NCI-H2029 (cell line): ENCODE data around the gene XAGE3.
"Not testable (repeated sequence)": the region's sequence is repeated elsewhere in the genome, so short reads cannot be mapped to it uniquely, and the experiment has no call there.

Experiments
- DNase-seq: peaks from one replicate; lab custom pipeline; 2025; lab: John Stamatoyannopoulos, UW

Gene XAGE3, protein sequence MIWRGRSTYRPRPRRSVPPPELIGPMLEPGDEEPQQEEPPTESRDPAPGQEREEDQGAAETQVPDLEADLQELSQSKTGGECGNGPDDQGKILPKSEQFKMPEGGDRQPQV

DNA sequence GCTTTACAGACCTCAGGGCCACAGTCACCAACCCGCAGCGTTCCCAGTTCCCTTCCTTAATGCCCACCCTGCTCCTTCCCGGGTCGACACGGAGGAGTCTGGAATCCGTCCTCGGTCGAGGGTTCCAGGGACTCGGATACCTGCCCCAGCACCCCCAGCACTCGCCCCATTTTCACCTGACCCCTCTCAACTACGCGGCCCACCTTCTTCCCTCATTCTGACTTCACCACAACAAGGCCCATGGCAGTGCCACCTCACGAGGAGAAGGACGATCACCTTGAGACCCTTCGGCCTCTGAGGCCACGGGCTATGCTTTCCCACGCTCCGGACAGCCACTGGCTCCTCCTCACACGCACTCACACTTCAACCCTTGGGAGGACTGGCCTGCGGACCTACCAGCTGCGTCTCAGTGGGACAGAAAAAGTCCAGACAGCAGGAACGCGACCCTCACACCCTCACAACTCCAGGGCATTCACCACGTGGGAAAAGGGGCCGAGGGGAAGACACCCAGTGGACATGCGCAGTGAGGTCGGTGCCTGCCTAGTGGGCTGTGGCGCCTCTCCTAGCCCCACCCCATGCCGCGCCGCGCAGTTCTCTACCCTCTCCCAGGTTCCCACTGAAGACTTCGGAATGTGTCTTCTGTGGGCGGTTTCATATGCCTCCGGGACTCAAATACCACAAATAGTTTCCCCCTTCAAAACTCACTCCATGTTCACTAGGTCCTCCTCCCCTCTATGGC, at the start of gene XAGE3:
Gene XAGE3 (minus strand): TSS at position 474 of the 739 bp plus-strand sequence. CDS start 950 bp downstream, outside the sequence.
- DNase-seq, result no peak

DNA sequence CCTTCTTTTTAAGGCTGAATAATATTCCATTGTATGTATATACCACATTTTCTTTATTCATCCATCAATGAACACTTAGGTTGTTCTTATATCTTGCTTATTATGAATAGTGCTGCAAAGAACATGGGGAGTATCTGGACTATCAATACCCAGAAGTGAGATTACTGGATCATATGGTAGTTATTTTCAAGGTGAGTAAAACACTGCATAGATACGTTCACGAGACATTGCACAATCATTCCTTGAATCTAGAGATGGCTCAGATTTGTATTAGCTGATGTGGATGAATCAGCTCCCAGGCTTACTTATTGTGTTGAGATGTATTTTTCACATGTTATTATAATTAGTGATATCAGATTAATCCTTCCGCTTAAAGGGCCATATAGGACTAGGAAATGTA, 46.8 kb upstream of the XAGE3 start:
- DNase-seq, result not testable (repeated sequence)

DNA sequence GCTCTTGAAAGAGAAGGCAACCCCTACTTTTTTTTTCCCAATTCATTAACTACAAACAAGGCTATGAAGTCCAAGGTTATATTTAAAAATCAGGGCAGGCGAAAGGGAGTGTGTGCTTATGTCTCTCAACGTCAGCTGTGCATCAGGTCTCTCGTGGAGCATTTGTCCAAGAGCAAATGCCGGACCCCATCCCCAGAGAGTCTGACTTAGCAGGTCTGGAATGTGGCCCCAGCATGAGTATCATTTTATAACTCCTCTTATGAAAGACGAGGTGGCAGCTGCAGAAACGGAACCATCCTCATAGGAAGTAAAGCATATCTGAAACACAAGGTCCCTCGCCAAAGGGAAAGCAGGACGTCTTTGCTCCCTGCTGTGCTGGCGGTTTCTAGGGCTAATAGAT, 45.8 kb upstream of the XAGE3 start:
- DNase-seq, result not testable (repeated sequence)

DNA sequence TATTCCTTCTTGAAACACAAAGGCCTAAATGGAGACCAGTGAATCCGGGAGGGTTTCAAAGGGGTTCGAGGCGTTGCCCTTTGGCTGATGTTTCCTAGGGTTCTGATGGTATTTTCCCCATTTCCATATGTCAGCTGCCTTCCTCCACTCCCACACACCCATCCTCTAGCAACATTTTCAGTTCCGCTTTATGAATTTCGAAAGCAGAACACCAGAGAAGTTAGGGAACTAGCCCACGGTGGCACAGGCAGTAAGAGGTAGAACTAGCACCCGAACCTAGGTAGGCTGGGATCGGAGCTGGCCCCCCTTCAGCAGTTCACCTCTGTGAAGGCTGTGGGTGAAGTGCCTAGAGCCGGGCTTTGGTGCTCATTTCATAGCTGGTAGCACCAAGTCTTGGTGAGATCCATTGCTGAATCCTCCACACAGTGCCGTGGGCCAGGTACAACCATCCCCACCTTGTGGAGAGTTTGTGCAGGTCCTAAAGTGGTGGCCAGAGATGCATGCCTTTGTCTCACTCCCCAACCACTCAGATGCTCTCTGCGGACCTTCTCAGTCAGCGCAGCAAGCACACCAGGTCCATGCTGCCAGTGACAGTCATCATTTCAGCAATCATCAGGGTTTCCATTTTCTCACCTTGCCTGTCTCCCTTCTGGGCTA, 41.6 kb upstream of the XAGE3 start:
- DNase-seq, result not testable (repeated sequence)

DNA sequence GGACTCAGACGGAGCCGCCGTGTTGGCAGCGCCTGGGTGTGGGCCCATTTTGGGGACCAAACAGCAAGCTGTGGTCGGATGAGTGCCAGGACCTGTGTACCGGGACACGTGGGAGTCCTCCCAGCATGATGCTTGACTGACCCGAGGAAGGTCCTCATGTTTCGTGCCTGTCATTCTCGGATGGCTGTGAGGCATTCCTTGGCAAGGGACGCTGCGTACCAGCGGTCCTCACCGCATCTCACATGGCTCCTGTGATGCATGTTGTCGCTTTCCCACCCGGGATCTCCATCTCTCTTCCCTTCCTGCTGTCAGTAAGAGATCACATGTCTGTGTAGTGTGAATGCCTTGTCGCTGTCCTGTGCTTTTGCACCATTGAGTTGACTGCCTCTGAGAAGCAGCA, 40.0 kb upstream of the XAGE3 start:
- DNase-seq, result not testable (repeated sequence)

DNA sequence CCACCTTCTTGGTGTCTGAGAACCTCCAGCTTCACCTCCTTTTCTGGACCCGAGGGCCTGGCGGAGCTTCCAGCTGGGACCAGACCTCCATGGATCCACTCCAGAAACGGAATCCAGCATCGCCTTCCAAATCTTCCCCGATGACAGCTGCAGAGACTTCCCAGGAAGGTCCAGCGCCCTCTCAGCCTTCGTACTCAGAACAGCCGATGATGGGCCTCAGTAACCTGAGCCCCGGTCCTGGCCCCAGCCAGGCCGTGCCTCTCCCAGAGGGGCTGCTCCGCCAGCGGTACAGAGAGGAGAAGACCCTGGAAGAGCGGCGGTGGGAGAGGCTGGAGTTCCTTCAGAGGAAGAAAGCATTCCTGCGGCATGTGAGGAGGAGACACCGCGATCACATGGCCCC, 39.3 kb upstream of the XAGE3 start:
- DNase-seq, result not testable (repeated sequence)

DNA sequence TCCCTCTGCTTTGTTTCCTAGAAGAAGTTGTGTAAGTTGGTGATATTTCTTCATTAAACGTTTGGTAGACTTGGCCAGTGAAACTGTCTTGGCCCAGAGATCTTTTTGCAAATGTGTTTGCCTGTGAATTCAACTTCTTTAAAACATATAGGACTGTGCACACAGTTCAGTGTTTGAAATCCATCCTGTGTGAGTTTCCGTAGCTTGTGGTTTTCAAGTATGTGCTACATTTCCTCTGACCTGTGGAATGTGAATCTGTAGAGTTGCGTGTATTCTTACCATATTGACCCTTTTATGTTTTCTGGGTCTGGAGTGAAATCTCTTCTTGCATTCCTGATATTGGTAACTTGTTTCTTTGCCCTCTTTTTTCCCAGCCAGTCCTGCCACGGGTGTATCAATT, 38.2 kb upstream of the XAGE3 start:
- not testable (repeated sequence) for DNase-seq

DNA sequence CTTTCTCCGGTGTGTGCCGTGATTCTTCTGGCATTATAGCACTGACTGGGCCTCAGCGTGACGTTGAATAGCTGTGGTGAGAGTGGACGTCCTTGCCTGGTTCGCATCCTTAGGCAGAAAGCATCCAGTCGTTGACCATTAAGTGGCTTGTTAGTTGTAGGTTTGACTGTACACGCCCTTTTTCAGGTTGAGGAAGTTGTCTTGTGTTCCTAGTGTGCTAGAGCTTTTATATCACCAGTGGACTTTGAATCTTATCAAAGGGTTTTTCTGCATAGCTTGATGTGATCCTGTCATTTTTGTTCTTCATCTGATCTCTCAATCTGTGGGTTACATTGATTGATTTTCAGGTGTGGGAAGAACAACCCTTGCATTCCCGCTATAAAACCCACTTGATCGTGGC, 37.6 kb upstream of the XAGE3 start:
- DNase-seq, result not testable (repeated sequence)

DNA sequence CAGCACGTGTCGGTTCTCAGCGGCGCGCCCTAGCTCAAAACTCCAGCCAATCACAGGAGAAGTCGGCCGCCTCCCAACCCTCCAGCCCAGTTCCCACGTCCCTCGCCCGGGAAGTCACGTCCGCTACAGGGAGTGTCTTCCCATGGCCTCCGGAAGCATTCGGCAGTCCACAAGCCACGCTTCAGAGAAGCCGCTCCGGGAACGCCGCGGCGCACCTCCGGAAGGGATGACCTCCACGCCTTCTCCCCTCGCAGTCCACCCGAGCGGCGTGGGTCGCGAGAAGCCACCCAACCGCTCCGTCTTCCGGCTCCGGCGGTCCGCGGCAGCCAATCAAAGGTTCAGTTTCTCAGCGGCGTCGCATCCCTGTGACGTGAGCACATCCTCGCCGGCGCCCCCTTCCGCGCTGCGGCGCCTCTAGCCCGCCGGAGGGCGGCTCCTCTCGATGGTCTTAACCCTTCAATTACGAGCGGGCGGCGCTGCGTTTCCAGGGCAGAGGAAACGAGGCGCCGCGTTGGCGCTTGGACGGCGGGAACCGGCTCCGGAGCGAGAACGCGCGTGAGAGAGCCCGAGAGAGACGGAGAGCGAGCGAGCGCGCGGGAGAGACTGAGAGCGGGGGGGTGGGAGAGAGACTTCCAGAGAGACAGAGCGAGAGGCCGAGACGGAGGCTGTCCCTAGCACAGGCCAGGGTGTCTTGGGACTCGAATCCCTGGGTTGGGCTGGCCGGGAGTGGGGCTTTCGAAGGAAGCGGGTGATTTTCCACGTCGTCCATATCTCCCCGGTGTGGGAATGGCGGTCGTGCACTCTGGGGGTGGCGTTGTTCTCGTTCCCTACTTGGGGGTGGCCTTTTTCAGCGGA, 29.2 kb upstream of the XAGE3 start, which contains the start of gene FAM156B:
Gene FAM156B (plus strand): TSS at position 476 of the 855 bp plus-strand sequence. CDS start 9,896 bp downstream, outside the sequence.
- not testable (repeated sequence) for DNase-seq

DNA sequence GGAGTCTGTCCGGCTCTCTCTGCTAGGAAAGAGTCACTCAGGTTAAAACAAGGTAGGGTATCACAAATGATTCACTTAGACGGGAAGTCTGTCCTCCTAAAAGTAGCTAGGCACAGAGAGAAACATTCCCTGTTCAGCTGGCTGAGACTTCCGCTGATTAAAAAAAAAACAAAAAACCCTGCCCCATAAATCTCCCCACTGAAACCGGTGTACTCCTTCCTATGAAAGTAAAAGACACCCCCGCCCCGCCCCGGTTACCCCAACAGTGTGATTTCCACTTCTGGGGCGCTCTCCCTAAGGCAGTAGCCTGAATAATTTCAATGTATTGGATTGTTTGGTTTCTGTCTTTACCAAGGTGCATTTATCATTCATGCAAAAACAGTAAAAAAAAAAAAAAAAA, 28.6 kb upstream of the XAGE3 start:
- DNase-seq, result not testable (repeated sequence)

DNA sequence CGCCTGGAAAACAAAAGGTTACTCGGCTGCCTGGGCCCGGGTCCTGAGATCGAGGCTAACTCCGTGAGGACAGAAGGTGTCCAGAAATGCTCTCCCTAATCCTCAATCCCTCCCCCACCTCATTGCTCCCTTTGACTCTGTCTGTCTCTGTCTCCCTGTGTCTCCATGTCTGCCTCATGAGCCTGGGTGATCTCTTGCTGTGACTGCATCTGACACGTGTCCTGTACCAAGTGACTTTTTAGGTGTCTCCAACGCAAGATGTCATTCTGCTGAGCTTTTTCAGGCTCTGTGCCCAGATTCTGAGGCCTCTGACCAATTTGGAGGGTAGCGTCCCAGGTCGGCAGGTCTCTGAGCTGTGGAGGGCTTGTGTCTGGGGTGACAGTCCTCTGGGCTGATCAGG, 20.2 kb upstream of the XAGE3 start:
- DNase-seq, result not testable (repeated sequence)

DNA sequence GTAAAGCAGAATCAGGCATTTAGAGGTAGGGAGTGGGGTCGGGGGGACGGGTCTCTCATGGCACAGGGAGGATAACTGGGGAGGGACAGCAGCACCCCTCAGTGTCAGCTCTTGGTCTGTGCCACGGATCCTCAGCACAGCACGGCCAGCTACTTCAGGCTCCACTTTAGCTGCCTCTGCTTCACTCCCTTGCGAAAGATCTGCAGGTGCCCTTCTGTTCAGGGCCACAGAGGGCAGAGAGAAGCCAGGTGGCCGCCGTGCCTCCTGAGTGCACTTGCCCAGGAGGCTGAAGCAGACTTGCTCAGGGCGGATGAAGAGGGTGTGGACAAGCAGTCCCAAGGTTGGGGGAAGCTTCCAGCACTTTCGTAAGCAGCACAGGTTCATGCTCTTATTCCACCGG, 19.6 kb upstream of the XAGE3 start:
- DNase-seq, result not testable (repeated sequence)

DNA sequence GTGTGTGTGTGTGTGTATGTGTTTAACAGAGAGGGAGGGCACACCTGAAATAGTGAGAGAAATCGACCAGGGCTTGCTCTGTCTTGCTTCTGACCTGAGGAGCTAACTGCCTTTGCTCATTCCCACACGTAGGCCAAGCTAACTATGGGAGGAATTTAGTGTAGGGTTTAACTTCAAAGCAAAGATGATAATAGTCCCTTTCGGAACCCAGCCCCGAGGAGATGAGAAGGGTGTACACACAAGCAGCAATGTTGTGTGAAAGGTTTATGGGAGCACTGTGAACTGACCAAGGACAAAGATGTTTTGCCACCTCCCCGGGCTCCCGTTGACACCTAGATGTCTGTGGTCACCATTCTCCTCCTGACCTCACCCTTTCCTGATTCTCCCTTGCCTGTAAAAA, 8.5 kb upstream of the XAGE3 start:
- DNase-seq, result not testable (repeated sequence)

DNA sequence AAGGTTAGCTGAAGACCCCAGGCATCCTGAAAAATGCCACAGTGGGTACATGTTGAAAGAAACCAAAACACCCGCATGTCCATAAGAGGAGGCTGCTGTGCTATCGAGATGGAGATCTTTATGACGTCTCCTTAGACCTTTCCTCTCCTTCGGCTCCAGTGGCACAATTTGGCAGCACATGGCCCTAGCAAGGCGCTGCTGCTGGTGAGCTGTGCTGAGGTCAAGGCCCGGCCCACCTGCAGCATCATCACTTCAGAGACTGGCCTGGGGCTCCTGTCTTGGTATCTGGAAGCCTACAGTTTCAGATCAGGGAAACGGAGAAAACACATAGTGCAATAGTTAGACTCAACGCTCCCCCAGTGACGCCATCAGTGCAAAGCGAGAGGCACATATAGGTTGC, 7.6 kb upstream of the XAGE3 start:
- not testable (repeated sequence) for DNase-seq

DNA sequence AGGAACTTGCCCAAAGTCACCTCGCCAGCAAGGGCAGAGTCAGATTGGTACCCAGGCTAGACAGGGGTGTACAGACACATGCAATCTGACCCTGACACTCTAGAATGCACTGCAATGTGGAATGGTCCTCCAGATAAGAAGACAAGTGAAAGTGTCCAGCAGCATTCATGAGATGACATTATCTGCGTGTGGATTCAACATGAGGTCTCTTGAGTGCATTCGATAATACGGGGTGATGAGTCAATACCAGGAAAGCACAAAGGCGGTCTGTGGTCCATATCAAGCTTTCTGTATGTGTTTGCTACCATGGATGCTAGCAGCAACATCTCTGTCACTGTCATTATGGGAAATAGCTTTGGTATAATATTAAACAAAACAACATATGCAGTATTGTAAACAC, 6.8 kb upstream of the XAGE3 start:
- no peak for DNase-seq

DNA sequence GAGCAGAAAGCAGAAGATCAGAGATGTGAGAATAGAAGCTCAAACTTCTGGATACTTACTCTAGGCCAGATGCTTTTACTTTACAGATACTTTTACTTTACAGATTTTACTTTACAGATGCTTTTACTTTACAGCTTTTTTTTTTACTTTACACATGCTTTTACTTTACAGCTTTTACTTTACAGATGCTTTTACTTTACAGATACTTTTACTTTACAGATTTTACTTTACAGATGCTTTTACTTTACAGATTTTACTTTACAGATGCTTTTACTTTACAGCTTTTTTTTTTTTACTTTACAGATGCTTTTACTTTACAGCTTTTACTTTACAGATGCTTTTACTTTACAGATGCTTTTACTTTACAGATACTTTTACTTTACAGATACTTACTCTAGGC, 5.9 kb upstream of the XAGE3 start:
- not testable (repeated sequence) for DNase-seq

DNA sequence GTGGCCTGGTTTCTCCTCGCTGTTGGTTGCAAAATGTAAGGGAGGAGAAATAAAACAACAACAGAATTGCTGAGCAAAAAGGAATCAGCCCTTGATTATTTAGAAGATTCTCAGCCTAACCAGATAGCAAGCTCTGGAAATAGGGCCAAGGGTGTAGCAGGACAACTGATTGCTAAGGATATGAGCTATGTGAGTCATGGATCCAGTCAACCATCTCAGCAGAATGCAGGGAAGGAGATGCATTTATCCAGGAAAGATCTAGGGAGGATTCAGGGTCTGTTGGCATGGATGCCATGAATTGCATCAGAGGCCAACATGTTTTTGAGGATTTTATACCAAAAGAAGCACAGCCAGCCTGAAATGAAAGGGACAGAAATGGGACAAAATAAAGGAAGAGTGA, 2.2 kb upstream of the XAGE3 start:
- DNase-seq, result no peak

DNA sequence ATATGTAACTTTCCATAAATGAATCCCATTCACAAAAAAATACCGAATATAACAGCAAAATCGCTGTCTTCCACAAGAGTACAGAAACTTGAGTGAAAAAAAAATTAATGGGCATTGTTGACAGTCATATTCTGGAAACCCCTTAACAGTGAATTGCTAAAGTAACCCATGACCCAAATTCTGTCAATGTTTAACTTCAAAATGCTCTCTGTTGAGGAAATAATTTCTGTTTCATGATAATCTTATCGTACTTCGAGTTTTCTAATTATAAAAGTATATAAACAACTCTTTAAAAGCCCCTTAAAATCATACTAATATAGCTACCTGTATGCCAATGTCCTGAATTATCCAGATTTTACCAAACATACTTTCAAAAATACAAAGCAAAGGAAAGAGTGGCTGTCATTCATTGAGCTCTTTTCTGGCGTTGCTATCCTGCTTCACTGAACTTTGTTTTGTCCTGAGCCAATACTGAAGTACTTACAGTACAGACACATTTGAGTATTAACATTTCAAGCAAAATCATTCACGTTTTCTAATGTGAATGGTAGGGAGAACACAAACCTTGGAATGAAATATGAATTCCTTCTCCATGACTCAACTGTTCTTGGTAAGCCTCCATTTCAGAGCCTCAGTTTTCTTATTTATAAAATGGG, 2.4 kb downstream of the XAGE3 start:
- DNase-seq, result no peak

DNA sequence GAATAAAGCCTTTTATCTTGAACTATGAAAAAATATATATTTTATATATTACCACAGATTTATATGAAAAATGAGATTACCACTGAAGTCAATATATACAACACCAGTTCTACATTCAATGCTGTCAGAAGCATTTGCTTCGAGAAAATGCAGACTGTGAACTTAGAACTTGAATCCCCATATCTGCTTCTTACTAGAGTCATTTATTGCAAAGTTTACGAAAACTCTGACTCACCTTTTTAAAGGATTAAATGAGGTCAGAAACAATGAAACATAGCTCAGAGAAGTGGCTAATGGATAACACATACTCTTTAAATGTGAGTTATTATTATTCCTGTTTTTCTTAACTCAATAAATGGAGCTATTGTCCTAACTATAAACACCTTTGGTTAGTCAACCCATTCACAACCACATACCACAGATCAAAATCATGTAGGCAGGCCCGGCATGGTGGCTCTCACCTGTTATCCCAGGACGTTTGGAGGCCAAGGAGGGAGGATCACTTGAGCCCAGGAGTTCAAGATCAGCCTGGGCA, 10.8 kb downstream of the XAGE3 start:
- not testable (repeated sequence) for DNase-seq

DNA sequence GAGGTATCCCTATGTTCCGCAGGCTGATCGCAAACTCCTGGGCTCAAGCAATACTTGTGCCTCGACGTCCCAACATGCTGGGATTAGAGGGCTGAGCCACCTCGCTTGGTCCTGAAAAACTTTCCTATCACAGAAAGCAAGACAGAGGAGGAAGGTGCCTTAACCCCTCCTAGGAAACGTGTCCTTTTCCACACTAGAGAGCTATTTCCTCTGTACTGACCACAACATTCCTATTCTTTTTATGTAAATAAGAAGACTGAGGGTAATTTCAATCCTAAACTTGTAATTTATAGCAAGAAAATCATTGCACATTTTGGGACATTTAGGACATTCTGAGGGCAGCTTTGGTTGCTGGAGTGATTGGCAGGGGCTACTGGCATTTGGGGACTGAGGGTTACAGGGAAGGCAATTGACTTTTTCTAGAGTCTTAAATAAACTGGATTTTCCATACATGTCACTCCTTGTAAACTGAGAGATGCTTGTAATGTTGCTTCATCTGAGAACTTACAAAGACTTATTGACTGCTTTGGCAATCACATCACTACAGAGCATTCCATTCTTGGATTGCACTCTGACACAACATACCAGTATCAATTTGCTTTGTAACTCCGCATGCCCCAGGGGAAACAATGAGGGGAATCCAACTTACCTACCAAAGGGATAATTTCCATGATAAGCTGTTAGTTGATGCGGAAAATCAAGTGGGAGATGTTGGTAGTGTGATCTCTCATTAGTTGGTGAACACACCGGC, 15.6 kb downstream of the XAGE3 start:
- DNase-seq, result no peak

DNA sequence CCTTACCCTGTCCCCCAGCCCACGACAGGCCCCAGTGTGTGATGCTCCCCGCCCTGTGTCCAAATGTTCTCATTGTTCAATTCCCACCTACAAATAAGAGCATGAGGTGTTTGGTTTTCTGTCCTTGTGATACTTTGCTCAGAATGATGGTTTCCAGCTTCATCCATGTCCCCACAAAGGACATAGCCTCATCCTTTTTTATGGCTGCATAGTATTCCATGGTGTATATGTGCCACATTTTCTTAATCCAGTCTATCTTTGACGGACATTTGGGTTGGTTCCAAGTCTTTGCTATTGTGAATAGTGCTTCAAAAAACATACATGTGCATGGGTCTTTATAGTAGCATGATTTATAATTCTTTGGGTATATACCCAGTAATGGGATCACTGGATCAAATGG, 24.3 kb downstream of the XAGE3 start:
- not testable (repeated sequence) for DNase-seq
